IMR-90 (cell line): ENCODE data around the gene FABP6.

Source experiments
- CEBPB ChIP-seq: IDR thresholded peaks from 2 replicates; pipeline ENCODE4 v1.6.1; 2012; ENCODE audit warnings: low read depth, low read length, improper control_type of control experiment
- CTCF ChIP-seq: conservative IDR thresholded peaks from 2 replicates; pipeline ENCODE4 v1.5.1; 2012; ENCODE audit warnings: mild to moderate bottlenecking, low read depth, low read length, improper control_type of control experiment
- POLR2A ChIP-seq: IDR thresholded peaks from 2 replicates; pipeline ENCODE4 v1.6.1; 2012; ENCODE audit warnings: mild to moderate bottlenecking, low read depth, low read length

GRCh38 chr5:160260881-160261815 is 31.8 kb downstream of the FABP6 start:
- TF ChIP-seq CTCF (no peak), CEBPB (peak; percentile 77), POLR2A (no peak; the same call in 1 of the 2 replicates)
